Stimulated activated CD4-positive, alpha-beta T cell treated with anti-CD3 and anti-CD28 coated beads, TNF-alpha, amount 100 ng/mL, for 1 hour (primary cell): ENCODE measurements around the gene CNPPD1.

Experiments used
- DNase-seq, 3 donors: peaks; one replicate each; pipeline ENCODE4 v3.0.0-alpha.2; 2020; ENCODE audit warnings: low read depth in 3 of 3, low spot score in 1 of 3

Gene CNPPD1

DNA sequence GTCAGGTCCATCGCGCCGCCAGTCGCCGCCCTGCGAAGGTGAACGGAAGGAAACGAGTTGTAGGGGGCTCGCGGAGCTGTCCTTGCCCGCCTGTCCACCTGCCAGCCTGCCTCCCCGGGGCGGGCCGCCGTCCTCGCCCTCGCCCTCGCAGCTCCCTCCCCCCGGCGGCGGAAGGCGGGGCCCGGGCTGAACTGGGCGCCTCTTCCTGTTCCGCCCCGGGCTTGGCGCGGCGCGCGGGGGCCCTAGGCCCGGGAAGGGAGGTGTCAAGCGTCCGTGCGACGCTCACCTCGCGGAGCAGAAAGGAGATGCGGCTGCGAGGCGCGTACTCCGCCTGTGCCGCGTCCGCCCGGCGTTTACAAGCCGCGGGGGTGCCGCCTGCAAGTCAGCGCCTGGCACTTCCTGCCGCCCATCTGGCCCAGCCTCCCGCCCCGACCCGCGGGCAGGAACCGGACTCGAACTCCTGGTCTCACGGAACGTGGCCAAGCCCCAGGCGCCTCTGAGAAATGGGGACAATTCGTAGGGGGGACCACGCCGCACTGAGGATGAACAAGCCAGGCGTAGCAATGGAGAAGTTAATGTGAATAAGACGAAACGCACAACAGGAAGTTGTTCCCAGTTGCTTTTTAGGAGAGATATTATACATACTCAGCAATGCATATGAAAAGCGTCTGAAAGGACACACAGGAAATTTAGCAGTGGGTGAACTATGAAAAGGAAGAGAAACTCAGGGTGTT, at the start of gene CNPPD1:
TSS of gene CNPPD1 (minus strand) at position 108 of the 734 bp plus-strand sequence. CDS start at position 11, 97 bp downstream.
- peak; percentile 64 to 77 (median 75) for DNase-seq

DNA sequence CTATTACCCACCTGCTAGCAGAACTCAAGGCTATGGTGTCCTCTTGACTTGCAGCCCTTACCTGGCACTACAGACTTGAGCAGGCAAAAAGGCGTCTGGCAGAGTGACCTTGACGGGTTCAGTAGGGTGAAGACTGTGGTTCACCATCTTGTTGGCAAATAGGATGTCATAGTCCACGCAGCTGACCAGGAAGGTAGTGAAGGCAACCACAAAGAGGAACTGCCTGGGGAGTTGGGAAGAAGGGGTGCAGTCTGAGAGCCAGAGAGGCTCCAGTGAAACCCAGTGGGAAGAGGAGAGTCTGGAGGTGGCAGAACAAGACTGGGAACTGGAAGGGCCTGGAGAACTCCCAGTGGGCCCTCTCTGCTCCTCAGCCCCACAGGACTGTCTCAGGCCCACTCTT, 48.6 kb upstream of the CNPPD1 start:
- no peak for DNase-seq

DNA sequence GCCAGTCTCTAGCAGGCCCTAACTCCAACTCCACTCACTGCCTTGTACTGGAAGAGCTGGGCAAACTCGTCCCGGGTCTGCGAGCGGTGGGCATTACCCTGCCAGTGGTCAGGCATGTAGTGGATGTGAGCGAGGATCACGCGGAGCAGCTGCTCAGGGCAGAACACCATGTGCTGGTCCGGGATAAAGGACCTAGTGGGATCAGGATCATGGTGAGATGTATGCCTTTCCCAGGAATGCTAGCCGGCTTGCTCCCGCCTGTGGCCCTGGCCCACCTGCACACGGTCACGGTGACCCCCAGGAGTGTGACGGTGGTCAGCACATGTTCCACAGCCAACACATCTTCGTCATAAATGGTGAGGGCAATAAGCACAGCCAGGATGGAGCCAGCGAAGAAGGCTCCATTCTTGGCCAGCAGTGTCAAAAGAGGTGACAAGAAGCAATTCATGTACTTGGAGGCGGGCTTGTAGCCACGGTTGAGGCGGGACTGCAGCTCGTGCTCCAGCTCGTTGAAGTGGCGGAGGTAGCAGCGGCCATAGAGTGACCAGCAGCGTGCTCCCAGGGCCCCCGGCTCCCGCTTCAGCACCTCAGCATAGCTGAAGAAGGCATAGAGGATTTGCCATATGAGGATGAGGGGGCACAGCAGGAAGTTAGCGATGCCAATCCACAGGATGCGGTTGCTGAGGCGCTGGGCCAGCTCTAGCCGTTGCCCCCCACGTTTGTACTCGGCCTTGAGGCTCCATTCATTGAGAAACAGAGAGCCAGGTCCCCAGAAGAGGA, 47.3 kb upstream of the CNPPD1 start:
- no peak for DNase-seq

GRCh38 chr2:219221957-219222518, 45.3 kb upstream of the CNPPD1 start:
- no peak for DNase-seq

- DNase-seq = no peak
Measured at GRCh38 chr2:219220652-219221402, 44.1 kb upstream of the CNPPD1 start.

- DNase-seq = no peak
Measured at GRCh38 chr2:219219784-219220532, 43.2 kb upstream of the CNPPD1 start.

DNA sequence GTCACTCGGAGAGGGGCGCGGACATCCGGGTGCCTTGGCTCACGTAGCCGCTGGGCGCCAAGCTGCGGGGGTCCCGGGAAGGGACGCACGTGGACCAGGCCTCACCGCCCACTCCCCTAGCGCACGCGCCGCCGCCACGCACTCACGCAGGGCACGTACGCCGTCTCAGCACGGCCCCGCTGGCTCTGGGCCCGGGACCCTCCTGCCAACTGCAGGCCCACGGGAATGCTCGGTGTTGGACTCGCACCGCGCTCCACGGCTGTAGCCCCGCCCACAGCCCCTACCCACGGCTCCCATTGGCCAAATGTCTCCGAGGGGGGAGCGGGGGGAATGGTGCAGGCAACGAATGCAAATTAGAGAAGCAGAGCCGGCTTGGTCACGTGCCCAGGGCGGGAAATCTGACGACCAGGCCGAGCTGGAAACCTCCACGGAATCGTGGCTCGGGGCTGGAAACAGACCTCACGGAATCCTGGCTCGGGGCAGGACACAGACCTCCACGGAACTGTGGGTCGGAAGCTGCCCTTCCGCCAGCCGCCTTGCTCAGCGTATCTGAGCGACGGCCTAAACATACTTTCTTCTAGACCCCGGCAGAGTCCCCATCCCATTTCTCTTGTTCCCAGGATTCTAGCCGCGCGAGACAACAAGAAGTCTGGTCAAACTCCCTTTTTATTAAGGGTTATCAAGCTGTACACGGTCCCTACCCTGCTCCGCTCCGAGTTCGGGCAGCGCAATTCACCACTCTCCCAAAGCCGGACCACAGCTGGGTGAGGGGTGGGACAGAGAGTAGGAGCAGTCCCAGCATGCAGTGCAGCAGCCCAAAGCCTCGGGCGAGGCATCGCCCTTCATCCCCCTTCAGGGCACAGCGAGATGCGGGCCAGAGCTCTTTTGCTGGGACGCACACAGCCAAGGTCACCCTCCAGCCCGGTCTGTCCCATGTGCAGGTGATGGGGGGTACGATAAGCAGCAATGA, 42.3 kb upstream of the CNPPD1 start, which contains the start of gene ABCB6:
TSS of gene ABCB6 (minus strand) at position 227 of the 970 bp plus-strand sequence. CDS start 285 bp downstream, outside the sequence.
- DNase-seq = peak; percentile 57 to 81 (median 69)

- no peak for DNase-seq
Measured at GRCh38 chr2:219218217-219218731, 41.5 kb upstream of the CNPPD1 start.

GRCh38 chr2:219216535-219216915, 39.8 kb upstream of the CNPPD1 start:
- DNase-seq = no peak

DNA sequence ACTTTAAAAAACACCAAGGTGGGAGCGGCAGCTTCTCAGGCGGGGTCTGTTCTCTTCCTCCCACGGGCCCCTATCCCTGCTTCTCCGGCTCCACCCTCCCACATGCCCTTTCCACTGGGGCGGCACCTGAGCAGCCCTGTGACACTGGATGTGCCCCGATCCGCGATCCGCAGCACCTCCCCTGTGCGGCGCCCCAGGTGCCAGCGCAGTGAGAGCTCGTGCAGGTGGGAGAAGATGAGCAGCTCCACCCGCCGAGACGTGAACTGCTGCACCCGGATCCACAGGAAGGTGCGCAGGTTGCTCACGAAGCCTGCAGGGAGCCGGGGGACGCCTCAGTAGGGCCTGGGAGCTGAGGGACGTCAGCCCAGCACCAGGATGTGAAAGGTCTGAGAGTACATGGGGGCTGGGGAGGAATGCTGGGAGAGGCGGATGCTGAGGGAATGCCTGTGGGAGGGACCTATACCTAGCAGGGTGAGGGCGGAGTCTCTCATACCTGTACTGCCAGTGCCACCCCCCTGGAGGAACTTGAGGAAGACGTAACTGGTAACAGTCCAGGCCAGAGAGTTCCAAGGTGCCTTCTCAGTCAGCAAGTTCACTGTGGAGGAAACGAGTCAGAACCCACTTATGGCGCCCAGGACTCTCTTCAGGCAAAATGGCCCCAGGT, 39.3 kb upstream of the CNPPD1 start:
- DNase-seq = no peak

- DNase-seq = no peak
Measured at GRCh38 chr2:219214786-219215185, 38.1 kb upstream of the CNPPD1 start.

DNA sequence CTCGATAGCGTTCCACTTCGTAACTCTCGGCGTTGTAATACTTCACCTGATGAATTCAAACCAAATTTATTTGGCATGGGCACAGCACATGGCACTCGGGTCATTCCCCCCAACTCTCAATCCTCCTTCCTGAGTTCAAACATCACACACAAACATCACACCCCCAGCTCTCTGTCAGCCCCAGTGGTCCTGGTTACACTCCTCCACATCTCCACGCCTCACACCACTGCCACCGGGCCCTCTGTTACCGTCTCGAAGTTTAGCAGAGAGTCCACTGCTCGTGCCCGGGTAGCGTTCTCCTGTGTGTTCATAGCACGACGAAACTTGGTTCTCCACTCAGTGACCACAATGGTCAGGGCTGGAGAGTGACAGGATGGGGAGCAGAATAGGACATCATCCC, 37.4 kb upstream of the CNPPD1 start:
- DNase-seq = no peak

- no peak for DNase-seq
Measured at GRCh38 chr2:219213486-219214071, 36.9 kb upstream of the CNPPD1 start.

DNA sequence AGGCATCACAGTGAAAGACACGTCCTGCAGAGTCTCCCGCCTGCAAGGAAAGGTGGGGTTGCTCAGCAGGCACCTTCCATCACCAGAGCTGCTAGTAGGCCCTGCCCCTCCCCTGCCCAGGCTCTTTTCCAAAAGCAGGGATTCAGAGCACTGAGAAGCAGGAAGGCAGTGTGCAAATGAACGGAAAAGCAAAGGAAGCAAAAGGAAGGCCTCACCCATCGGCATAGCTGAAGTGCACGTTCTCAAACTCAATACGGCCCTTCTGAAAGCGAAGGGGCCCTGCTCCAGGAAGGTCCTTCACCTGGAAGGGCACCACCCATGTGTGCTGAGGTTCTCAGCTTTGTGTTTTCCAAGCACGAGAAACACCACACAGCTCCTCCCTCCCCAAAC, 36.3 kb upstream of the CNPPD1 start:
- DNase-seq = no peak

GRCh38 chr2:219210886-219211362, 34.2 kb upstream of the CNPPD1 start:
- DNase-seq = no peak

- DNase-seq = no peak
Measured at GRCh38 chr2:219210196-219210885, 33.6 kb upstream of the CNPPD1 start.
